ENCODE results near the gene GCSAML.

DNA sequence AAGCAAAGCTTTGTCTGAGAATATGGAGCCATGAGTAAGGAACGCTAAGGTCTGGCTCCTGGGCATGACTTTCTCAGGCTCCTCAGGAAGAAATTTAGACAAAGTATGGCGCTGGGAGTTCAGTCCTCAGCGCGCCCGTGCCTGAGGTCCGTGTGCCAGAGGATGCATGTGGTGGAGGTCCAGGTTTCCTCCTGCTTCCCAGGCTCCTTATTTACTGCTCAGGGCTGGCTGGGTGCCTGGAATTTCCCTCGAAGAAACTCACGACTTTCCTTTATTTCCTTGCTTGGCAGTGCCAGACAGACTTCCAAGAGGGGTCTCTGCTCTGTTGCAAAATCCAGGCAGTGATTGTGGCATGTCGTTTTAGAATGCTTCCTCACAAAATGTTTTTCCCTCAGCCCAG is 13.3 kb downstream of the GCSAML start:
- TF ChIP-seq, protein P1, sequence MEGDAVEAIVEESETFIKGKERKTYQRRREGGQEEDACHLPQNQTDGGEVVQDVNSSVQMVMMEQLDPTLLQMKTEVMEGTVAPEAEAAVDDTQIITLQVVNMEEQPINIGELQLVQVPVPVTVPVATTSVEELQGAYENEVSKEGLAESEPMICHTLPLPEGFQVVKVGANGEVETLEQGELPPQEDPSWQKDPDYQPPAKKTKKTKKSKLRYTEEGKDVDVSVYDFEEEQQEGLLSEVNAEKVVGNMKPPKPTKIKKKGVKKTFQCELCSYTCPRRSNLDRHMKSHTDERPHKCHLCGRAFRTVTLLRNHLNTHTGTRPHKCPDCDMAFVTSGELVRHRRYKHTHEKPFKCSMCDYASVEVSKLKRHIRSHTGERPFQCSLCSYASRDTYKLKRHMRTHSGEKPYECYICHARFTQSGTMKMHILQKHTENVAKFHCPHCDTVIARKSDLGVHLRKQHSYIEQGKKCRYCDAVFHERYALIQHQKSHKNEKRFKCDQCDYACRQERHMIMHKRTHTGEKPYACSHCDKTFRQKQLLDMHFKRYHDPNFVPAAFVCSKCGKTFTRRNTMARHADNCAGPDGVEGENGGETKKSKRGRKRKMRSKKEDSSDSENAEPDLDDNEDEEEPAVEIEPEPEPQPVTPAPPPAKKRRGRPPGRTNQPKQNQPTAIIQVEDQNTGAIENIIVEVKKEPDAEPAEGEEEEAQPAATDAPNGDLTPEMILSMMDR (IDR thresholded peaks at IDR 0.05 in 4 of 5, conservative IDR thresholded peaks at IDR 0.05 in 1 of 5): no peak
- TF ChIP-seq POLR2A (IDR thresholded peaks at IDR 0.05): no peak
